ENCODE data around the gene FAH. TPM values are rescaled to one million over a fixed set of nuclear protein-coding genes. Genes with fewer than 3 reads are reported as not detected.

Gene FAH
- total RNA-seq, 1 experiment from 2014 or later = 25.9 TPM

- CTCF ChIA-PET = no interaction called here
- no peaks in the 10 kb centered on the region for H3K9me3 Mint-ChIP-seq (ENCODE audit: low read depth, unreplicated experiment)
- no peaks in the 10 kb centered on the region for H3K4me1 Mint-ChIP-seq (ENCODE audit: low read depth, unreplicated experiment)
- intact Hi-C loops (cut with micrococcal nuclease; ENCODE audit: unreplicated experiment) = no loop called here
- H3K36me3 Mint-ChIP-seq (ENCODE audit: insufficient read depth, unreplicated experiment) = no peaks in the 10 kb centered on the region
- TF ChIP-seq, protein P1, sequence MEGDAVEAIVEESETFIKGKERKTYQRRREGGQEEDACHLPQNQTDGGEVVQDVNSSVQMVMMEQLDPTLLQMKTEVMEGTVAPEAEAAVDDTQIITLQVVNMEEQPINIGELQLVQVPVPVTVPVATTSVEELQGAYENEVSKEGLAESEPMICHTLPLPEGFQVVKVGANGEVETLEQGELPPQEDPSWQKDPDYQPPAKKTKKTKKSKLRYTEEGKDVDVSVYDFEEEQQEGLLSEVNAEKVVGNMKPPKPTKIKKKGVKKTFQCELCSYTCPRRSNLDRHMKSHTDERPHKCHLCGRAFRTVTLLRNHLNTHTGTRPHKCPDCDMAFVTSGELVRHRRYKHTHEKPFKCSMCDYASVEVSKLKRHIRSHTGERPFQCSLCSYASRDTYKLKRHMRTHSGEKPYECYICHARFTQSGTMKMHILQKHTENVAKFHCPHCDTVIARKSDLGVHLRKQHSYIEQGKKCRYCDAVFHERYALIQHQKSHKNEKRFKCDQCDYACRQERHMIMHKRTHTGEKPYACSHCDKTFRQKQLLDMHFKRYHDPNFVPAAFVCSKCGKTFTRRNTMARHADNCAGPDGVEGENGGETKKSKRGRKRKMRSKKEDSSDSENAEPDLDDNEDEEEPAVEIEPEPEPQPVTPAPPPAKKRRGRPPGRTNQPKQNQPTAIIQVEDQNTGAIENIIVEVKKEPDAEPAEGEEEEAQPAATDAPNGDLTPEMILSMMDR (IDR thresholded peaks at IDR 0.05; ENCODE audit: unreplicated experiment) = no peak
- no peak overlapping the region for H3K4me3 Mint-ChIP-seq (ENCODE audit: low read depth, unreplicated experiment)
- H3K27me3 Mint-ChIP-seq (ENCODE audit: unreplicated experiment) = peaks cover 55% of the 10 kb centered on the region
- no peak for DNase-seq
- no TSS peak for BruUV-seq (replicated peaks)
- H3K27ac Mint-ChIP-seq (ENCODE audit: unreplicated experiment) = no peak overlapping the region
Measured at GRCh38 chr15:80201256-80202015, 48.6 kb downstream of the FAH start.

DNA sequence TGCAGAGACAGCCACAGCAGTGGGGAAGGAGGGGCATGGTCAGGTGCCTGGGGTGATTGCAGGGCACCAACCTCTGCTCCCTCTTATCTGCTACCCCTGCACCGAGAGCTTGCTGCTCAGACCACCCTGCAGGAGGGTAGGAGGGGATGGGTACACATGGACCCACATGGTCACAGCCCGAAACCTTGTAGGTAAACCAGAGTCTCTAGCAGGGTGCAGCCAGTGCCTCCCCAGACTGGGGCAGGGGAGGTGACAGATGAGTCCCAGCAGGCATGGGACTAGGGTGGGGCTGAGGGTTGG is 49.2 kb downstream of the FAH start:
- Mint-ChIP-seq H3K36me3 (ENCODE audit: insufficient read depth, unreplicated experiment) (no peaks in the 10 kb centered on the region), H3K4me1 (ENCODE audit: low read depth, unreplicated experiment) (no peaks in the 10 kb centered on the region), H3K27me3 (ENCODE audit: unreplicated experiment) (peaks cover 61% of the 10 kb centered on the region), H3K9me3 (ENCODE audit: low read depth, unreplicated experiment) (no peaks in the 10 kb centered on the region), H3K27ac (ENCODE audit: unreplicated experiment) (no peak overlapping the region), H3K4me3 (ENCODE audit: low read depth, unreplicated experiment) (no peak overlapping the region)
- intact Hi-C loops (cut with micrococcal nuclease; ENCODE audit: unreplicated experiment) = no loop called here
- BruUV-seq (replicated peaks) = no TSS peak
- DNase-seq = no peak
- CTCF ChIA-PET = no interaction called here
- TF ChIP-seq, protein P1 (IDR thresholded peaks at IDR 0.05; ENCODE audit: unreplicated experiment) = no peak

DNA sequence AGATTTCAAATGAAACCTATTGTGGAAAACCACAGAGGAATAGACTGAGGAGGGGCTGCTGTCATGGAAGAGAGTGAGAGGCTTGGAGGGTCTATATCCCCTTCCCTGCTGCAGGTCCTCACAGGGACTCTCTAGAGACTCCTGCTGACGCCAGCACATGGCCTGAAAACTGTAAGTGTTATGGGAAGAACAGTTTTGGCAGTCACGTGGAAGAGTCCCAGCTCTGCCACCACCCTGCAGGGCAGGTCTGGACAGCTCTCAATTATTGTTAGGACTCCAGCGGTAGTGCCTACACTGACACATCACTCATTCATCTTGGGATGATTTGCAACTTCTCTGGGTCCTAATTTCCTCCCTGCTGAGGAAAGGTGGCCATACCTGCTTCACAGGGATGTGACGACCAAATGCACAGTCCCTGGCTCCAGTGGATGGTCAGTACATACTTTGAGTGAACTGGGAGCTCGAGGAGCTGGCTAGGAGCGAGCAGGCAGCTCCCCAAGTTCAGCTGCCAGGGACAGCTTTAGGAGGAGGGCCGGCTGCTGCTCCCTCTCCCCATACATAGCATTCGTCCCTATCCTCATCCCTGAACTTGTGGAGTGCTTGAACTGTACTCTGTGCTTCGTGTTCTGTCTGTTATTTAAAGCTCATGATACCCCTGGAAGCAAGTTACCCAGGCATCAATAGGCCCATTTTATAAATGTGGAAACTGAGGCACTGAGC is 50.0 kb downstream of the FAH start:
- Mint-ChIP-seq H3K27me3 (ENCODE audit: unreplicated experiment) (peaks cover 63% of the 10 kb centered on the region), H3K4me1 (ENCODE audit: low read depth, unreplicated experiment) (peaks cover 2% of the 10 kb centered on the region), H3K4me3 (ENCODE audit: low read depth, unreplicated experiment) (no peak overlapping the region), H3K27ac (ENCODE audit: unreplicated experiment) (no peak overlapping the region), H3K36me3 (ENCODE audit: insufficient read depth, unreplicated experiment) (no peaks in the 10 kb centered on the region), H3K9me3 (ENCODE audit: low read depth, unreplicated experiment) (no peaks in the 10 kb centered on the region)
- BruUV-seq (replicated peaks) = no TSS peak
- intact Hi-C loops (cut with micrococcal nuclease; ENCODE audit: unreplicated experiment) = no loop called here
- TF ChIP-seq, protein P1 (IDR thresholded peaks at IDR 0.05; ENCODE audit: unreplicated experiment) = no peak
- DNase-seq = no peak
- CTCF ChIA-PET = no interaction called here

DNA sequence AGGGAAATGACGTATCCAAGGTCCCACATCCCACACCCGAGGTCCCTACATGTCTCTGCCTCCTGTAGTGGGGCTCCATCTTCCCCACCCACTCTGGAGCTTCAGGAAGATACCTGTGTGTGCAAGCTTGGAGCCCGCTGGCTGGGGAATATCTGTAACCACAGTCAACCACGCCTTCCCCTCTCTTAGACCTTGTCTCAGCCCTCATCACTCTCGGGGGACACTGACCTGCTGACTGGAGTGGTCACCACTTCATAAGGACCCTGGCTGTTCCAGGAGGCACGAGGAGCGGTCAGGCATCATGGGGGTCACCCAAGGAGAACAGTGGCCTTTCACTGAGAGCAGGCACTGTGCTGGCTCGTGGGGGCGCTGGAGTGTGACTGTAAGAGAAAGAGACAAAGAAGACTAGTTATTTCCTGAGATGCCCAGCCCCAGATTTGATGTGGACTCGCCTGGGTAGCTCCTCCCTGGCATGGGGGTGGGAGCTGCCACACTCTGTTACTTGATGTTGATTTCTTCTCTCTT is 50.6 kb downstream of the FAH start:
- no peak overlapping the region for H3K27ac Mint-ChIP-seq (ENCODE audit: unreplicated experiment)

More for the DNA sequence above, 50.6 kb downstream of the FAH start:
- intact Hi-C loops (cut with micrococcal nuclease; ENCODE audit: unreplicated experiment) = no loop called here
- no peaks in the 10 kb centered on the region for H3K36me3 Mint-ChIP-seq (ENCODE audit: insufficient read depth, unreplicated experiment)
- DNase-seq = no peak
- CTCF ChIA-PET = no interaction called here
- H3K4me3 Mint-ChIP-seq (ENCODE audit: low read depth, unreplicated experiment) = no peak overlapping the region
- no TSS peak for BruUV-seq (replicated peaks)
- peaks cover 5% of the 10 kb centered on the region for H3K4me1 Mint-ChIP-seq (ENCODE audit: low read depth, unreplicated experiment)
- TF ChIP-seq, protein P1 (IDR thresholded peaks at IDR 0.05; ENCODE audit: unreplicated experiment) = no peak
- no peaks in the 10 kb centered on the region for H3K9me3 Mint-ChIP-seq (ENCODE audit: low read depth, unreplicated experiment)
- H3K27me3 Mint-ChIP-seq (ENCODE audit: unreplicated experiment) = peaks cover 59% of the 10 kb centered on the region

Measured in Calu3 (cell line).